HG03432 (cell line): Measurements from ENCODE around the gene MS4A15.

Experiments
- ATAC-seq: cut with Tn5 transposase; IDR thresholded peaks from one replicate; pipeline ENCODE4 v1.9.1; 2021; ENCODE audit warnings: mild to moderate bottlenecking, moderate library complexity; ENCODE audit not compliant: unreplicated experiment

MS4A15 gene

DNA sequence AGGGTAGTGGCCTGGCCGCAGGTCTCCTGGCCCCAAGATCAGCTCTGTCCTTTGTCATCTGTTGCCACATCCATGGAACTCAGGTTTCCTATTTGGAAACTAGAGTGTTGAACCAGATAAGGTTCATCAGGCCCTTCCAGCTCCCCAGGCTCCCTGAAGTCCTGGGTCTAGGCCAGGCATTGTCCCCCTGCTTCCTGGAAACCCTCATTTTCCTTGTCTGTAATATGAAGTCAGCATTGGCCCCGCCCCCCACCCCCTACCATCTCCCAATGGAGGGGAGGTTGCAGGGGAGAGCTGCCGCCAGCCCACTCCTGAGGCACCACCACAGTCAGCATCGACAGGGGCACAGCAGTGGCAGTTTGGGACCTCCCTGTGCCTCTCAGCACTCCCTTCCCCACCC is 19.5 kb downstream of the MS4A15 start:
- ATAC-seq, result no peak

- ATAC-seq, result no peak
Measured at GRCh38 chr11:60777106-60777505, 20.4 kb downstream of the MS4A15 start.

DNA sequence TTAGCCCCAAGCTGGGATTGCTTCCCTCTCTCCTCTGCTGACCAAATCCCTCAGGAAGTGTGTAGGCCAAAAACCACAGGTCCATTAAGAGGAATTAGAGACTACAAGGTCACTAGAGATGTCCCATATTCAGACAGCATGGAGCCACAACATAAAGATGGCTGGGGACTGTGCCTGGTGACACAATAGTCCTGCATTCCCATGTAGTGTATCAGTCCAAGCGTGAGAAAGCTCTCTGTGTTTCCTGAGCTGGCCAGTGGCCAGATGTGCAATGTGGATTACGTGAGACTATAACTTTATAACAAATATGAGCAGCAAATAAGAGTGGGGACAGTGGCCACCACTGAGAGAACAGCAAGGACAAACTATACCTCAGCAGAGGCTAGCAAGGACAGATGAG is 20.9 kb downstream of the MS4A15 start:
- no peak for ATAC-seq

DNA sequence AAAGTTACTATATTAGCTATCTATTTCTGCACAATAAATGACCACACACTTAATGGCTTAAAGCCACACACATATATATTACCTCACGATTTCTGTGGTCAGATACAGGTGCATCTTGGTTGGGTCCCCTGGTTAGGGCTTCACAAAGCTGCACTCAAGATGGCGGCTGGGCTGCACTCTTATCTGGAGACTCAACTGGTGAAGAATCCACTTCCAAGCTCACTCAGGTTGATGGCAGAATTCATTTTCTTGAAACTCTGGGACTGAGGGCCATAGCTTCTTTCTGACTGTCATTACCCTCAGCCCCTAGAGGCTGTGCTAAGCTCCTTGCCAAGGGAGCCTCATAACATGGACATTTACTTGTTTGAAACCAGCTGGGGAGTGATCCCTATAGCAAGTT is 23.4 kb downstream of the MS4A15 start:
- no peak for ATAC-seq

GRCh38 chr11:60780774-60781173 is 24.1 kb downstream of the MS4A15 start:
- ATAC-seq, result no peak

GRCh38 chr11:60781286-60781980 is 24.8 kb downstream of the MS4A15 start:
- ATAC-seq, result no peak

- ATAC-seq, result no peak
Measured at GRCh38 chr11:60781981-60782316, 25.3 kb downstream of the MS4A15 start.

GRCh38 chr11:60782393-60783140 is 25.9 kb downstream of the MS4A15 start:
- no peak for ATAC-seq

- ATAC-seq, result no peak
Measured at GRCh38 chr11:60783141-60783484, 26.4 kb downstream of the MS4A15 start.

GRCh38 chr11:60783911-60784310 is 27.2 kb downstream of the MS4A15 start:
- no peak for ATAC-seq

- no peak for ATAC-seq
Measured at GRCh38 chr11:60785136-60785535, 28.5 kb downstream of the MS4A15 start, which contains the start of gene MS4A10. MS4A10 (plus strand) TSS chr11:60785333; CDS start chr11:60790336, 5,003 bp downstream.

DNA sequence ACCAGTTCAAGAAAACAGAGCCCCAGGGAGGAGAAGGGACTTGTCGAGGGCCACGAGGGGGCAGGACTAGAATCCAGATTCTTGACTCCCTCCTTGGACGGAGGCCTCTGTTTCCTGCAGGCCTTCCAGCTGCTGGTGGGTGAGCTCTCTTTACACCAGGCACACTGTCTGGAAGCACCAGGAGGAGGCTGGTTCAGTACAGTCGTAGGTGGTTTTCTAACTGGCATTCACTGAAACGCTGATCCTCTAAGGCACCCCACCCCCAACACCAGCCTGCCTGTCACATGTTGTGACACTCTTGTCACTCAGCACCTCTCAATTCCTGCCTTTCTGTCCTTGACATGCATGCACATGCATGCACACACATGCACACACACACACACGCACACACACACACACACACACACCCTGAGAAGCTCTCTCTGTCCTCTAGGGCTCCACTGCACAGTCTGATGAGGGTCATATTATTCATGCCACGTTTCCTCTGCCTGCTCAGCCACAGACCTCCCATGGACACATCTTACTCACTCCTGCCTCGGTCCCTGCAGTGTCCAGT is 29.2 kb downstream of the MS4A15 start:
- no peak for ATAC-seq

DNA sequence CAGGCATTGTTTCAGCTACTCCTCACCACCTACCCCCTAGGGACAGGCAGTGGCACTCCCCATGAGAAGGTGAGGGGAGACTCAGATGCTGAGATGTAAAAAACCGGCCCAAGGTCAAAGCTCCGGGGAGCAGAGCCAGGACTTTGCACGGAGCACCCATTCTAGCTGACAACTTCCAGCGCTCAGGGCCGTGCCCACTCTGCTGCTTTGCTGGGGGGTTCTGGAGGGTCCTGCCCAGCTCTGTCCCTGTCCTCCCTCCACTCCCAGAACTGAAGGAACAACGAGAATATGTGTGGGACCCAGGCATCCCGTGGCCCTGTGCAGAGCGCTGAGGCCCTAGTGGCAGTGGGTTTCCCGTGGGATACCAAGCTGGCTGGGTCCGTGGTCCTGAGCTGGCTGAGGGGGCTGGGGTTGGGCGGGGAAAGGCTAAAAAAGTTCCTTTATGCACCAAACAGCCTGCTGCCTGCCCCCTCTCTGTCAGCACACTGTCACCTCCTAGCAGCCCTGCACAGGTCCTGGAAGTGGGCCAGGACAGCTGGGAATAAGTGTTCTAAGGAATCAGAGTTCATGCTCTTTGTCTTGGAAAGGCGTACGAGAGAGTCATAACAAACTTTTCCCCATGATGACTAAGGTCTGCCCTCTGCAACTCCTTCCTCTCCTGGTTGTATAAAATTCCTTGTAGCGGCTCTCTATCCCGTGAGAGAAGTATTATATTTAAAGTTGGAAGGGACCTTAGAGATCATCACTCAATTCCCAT is 30.3 kb downstream of the MS4A15 start:
- ATAC-seq, result no peak

DNA sequence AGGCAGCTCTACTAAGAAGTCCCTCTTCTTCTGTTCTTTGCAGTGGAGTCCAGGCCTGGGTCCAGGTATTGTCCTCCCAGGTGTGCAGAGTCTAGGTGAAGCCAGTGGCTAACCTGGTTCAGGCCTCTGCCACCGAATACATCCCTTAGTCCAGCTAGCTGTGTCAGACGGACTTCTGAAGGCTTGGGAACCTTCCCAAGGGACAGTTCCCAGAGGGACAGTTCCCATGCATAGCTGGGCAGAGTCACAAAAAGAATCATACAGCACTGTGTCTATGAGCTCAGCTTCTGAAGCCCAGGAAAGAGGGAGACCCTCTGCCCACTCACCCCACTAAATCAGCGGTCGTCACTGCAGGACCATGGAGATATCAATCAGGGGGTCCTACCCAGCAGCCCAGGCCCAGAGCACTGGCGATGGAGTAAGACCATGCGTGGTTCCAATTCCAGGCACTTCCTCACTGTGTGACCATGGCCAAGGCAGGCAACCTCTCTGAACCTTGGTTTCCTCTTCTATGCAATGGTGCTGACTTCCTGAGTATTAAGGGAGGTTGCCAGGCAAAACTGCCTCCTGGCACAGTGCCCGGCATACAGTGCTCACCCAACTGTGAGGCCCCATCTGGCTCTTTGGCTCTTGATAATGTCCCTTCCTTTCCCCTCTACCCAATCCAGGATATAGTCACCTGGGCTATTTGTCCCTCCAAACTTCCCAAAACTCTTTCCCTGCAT is 31.9 kb downstream of the MS4A15 start:
- ATAC-seq, result no peak

DNA sequence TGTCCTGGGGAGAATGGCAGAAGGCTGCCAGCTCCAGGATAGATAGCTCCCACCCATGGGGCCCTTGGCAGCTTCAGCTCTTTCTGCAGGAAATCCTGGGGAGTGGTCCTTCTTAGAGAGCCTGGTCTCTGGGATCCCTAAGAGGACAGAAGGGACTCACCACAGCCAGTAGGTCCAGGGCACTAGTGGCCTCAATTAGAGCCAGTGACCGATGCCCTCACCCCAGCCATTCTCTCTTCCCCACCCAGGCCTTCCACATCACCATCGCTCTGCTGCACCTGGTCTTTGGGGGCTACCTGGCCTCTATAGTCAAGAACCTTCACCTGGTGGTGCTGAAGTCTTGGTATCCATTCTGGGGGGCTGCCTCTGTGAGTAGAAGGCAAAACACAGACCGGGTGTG is 34.1 kb downstream of the MS4A15 start:
- ATAC-seq, result no peak

GRCh38 chr11:60791153-60791933 is 34.7 kb downstream of the MS4A15 start:
- ATAC-seq, result no peak

DNA sequence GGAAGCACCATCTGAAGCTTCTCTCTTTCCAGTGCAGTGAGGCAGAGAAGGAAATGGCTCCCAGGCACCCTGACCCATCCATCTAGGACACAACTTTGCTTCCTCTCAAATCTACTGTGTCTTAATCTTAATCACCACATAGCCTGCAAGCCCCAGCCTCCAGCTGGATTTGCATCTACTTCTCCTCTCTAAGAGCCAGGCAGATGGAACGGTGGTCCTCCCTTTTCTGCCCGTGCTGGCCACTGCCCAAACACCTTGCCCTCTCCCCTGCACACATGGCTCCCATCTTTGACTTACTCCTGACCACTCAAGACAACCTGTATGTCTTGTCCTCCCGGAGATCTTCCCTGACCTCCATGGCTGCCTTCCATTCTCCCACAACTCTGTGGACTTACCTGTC is 35.9 kb downstream of the MS4A15 start:
- no peak for ATAC-seq

- no peak for ATAC-seq
Measured at GRCh38 chr11:60795291-60795690, 38.6 kb downstream of the MS4A15 start.

GRCh38 chr11:60797846-60798630 is 41.4 kb downstream of the MS4A15 start:
- ATAC-seq, result no peak
